IPS-NIHi7 (cell line): ENCODE results near the gene HECW1.

ENCODE experiments used
- DNase-seq: peaks from one replicate; pipeline ENCODE4 v3.0.0; 2012; ENCODE audit warnings: mixed read lengths; ENCODE audit errors: extremely low spot score

The HECW1 gene

GRCh38 chr7:43495572-43495971 lies 383.1 kb downstream of the HECW1 start:
- DNase-seq, result no peak

- no peak for DNase-seq
Measured at GRCh38 chr7:43496596-43496995, 384.1 kb downstream of the HECW1 start.

DNA sequence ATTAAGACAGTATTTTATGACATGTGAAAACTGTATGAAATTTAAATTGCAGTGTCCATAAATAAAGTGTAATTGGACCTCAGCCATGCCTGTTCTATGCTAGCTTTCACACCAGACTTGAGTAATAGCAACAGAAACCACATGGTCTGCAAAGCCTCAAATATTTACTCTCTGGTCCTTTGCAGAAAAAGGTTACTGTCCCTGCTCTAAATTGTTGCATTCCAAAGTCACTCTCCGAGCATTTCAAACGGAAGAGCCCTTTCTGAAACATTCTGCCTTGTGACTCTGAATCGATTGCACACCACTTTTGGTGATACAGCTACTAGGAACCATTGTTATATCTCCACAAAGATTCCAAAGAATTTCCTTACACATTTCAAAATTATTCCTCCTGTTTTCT lies 389.4 kb downstream of the HECW1 start:
- no peak for DNase-seq

GRCh38 chr7:43502941-43503340 lies 390.5 kb downstream of the HECW1 start:
- DNase-seq, result no peak

GRCh38 chr7:43505412-43505811 lies 393.0 kb downstream of the HECW1 start:
- no peak for DNase-seq

GRCh38 chr7:43506460-43506859 lies 394.0 kb downstream of the HECW1 start:
- no peak for DNase-seq

DNA sequence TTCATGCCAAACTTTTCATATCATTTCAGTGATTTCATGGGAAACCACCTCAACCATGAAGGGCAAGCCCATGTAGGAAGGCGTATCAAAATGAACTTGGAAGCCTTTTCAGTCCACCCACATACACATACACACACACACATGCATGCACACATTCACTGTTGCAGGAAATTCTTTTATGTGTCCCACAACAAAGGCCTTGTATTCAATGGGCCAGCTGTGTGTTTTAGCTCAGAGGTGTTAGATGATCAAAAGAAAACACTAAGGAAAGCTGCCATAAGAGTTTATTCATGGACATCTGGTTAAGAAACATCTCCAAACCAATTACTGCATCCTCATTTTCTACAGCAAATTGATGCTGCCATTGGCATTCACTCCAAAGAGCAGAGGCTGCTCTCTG lies 396.0 kb downstream of the HECW1 start:
- no peak for DNase-seq

DNA sequence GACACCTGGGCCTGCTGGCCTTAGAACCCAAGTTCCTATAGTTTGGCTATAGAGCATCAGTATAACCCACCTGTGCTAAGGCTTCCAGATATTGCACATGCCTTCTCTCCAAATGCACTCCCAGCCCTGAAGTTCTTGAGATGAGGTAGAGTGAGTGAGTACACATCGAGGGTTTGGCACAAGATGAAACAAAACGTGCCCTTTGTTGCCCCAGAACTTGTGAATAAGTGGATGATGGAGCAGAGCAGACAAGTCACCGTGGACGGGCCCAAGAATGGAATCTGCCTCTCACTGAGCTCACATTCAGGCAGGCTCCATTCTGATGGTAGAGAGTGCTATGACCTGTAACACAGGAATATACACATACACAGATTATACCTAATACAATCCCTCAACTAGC lies 397.5 kb downstream of the HECW1 start:
- DNase-seq, result no peak

GRCh38 chr7:43511029-43511428 lies 398.6 kb downstream of the HECW1 start:
- DNase-seq, result no peak

- DNase-seq, result no peak
Measured at GRCh38 chr7:43511769-43512515, 399.5 kb downstream of the HECW1 start.

DNA sequence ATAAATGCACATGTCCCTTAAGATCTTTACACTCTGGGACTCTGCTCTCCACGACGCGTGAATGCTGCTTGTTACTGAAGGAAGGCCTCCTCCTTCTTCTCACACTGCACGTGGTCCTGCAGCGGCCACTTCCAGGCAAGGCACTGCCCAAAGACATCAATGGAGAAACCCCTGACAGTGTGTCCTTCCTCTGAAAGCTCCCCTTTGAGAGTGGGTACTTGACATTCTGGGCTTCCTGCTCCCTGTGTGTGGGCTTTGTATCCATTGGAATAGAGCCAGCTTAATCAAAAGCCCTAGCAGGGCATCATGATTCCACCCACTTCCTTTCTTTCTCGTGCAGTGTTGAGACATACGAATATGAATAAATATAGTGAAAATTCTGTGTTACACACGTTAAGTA lies 400.8 kb downstream of the HECW1 start:
- no peak for DNase-seq

GRCh38 chr7:43516581-43517342 lies 404.3 kb downstream of the HECW1 start:
- DNase-seq, result no peak

DNA sequence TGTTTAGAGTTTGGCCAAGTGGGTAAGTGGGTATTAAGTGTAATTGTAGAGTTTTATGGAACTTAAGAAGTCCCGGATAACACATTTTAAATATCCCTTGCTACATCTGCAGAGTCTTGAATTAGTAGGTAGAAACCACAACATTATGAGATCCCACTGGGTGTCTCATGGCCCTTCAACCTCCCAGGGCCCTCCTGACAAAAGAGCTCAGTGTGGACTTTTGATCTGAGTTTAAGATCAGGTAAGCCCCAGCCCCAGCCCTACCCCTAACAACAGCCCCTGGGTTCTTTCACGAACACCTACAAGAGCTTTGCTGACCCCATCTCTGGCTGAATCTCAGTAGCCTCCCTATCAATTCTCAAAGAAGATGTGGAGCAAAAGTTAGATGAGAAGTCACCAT lies 405.0 kb downstream of the HECW1 start:
- no peak for DNase-seq

GRCh38 chr7:43520201-43520600 lies 407.8 kb downstream of the HECW1 start:
- no peak for DNase-seq

GRCh38 chr7:43522406-43523156 lies 410.1 kb downstream of the HECW1 start:
- DNase-seq, result no peak

GRCh38 chr7:43528576-43529354 lies 416.3 kb downstream of the HECW1 start:
- DNase-seq, result no peak

- no peak for DNase-seq
Measured at GRCh38 chr7:43530553-43531410, 418.3 kb downstream of the HECW1 start.

GRCh38 chr7:43531700-43532099 lies 419.3 kb downstream of the HECW1 start:
- DNase-seq, result no peak

DNA sequence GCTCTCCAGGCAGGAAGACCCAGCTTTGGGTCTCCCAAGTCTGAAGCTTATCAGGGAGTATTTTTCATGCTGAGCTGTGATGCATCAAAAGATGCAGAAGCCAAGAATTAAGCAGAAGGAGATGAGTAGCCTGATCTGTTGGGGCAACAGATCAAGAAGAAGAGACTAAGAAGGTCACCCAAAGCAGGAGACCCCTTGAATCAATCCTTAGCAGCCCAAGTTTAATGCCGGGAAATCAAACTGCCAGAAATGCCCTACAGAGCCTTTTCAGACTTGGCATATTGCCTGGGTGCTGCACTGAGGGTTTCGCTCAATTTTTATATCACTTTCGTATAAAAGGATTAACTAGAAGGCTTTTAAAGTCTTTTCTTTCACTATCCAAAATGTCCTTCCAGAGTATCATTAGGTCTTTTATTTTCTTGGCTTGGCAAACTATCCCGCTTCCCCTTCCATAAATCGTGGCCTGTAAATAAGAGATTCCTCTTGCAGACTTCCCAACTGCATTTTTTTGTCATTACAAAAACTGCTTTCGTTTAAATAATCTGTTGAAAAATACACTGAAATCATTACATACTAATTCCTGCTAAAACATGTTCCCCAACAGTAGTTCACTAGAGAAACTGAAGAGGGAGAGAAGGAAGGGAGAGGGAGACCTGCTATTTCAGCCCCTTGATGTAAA lies 421.5 kb downstream of the HECW1 start:
- no peak for DNase-seq

DNA sequence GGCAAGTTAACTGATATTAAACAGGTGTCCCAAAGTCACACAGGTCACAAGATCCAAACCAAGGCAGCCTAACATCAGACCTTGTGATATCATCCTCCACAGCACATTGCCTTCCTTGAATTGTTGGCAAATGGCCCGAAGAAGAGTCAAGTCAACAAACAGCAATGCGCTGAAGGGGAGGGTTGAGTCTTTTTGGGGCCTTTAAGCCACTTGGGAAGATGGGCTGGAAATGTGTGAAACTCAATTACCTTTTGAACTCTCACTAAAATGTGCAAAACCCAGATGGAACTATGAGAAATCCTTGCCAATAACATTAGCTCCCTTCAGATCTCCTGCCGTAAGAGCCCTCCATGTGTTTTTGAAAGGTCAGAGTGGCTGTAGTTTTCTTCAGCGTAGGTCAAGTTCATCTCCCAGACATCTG lies 422.6 kb downstream of the HECW1 start:
- DNase-seq, result no peak
